C4-2B (cell line): ENCODE data around the gene PDE4B.

Experiments
- CTCF ChIP-seq: fragments of 450-650 bp; conservative IDR thresholded peaks from 2 replicates; pipeline ENCODE4 v1.5.1; 2017; ENCODE audit warnings: mild to moderate bottlenecking
- ZFX ChIP-seq: fragments of 450-650 bp; IDR thresholded peaks from 2 replicates; pipeline ENCODE4 v1.6.1; 2017

GRCh38 chr1:65990161-65990560 lies 197.5 kb downstream of the PDE4B start:
- TF ChIP-seq ZFX (no peak), CTCF (no peak)
